NCI-H1092 (cell line): ENCODE measurements around the gene CCDC66.

Experiments used
- DNase-seq: peaks from one replicate; lab custom pipeline; 2025; lab: John Stamatoyannopoulos, UW

The CCDC66 gene

GRCh38 chr3:56622381-56622780 lies 65.4 kb downstream of the CCDC66 start:
- DNase-seq: no peak

DNA sequence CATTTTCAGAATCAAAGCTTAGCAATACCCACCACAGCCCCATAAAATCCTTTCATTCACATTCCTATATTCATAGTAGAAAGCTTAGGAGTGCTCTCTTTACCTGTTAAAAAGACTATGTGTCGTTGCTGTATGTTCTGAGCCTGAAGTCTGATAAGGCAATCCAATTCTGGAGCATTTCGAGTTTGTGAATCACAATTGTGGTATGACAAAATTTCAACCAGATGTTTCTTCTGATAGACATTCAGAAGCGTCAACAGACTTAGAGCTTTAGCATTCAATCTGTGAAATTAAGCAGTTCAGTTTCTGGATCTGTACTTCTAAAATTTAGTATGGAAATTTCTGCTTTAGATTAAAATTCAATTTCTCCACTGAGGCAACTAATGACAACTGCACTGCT lies 67.8 kb downstream of the CCDC66 start:
- no peak for DNase-seq

- no peak for DNase-seq
Observed at GRCh38 chr3:56629047-56629446, 72.1 kb downstream of the CCDC66 start.

- DNase-seq: no peak
Observed at GRCh38 chr3:56629451-56629850, 72.5 kb downstream of the CCDC66 start.

- no peak for DNase-seq
Observed at GRCh38 chr3:56630966-56631365, 74.0 kb downstream of the CCDC66 start.

- no peak for DNase-seq
Observed at GRCh38 chr3:56633181-56633580, 76.2 kb downstream of the CCDC66 start.

DNA sequence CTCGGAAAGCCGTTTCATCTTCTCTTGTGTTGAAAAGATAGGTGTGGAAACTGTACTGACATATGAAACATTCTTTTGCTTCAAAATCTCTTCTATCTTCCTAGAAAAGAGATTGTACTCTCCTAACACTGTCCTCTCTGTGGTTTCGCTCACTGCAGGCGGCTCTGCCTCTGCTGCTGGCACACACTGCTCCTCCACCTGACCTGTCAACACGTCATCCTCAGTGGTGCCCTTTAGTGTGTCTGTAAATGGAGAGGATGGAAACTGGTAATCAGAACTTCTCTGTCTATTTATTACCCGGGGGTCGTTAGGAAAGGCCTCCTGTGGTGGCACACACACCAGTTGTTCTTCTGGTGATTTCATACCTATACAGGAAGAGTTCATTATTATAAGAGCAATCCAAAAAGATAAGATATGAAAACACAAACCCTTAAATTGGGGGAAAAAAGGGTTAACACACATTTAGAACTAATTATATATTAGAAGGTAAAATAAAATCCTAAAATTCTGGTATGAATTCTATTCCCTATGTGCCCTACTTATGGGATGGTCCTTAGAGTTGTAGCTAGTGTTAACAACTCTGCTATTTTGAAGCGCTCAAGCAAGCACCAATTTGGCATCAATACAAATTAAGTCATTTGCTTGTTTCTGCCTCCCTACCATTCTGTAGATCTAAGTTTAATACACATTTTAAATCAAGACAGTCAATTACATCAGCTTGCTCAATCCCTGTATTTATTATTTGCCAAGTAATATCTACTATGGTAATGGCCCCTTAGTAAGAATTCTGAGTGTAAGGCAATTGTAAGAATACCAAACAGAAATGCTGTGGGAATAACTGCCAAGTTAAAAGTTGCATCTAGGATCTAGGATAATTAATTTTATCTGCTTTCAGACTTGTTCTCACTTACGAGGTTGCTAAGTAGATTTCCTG lies 76.9 kb downstream of the CCDC66 start:
- no peak for DNase-seq

DNA sequence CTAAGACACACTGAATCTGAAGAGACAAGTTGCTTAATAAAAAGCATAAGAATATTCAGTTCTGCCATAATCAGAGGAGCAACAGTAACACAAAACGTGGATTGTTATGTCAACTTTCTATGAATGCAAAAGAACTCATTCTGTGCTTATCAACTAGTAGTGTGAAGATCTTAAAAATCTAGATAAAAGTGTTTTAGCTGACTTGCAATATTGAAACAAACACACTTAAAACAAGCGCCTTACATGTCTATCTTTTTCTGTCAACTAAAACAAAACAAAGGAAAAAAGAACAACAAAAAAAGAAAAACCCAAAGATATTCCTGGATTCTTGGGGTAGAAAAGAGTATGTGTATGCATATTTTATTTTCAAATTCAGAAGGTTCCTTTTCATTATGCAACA lies 88.4 kb downstream of the CCDC66 start:
- DNase-seq: no peak

GRCh38 chr3:56654460-56654859 lies 97.5 kb downstream of the CCDC66 start:
- no peak for DNase-seq

- no peak for DNase-seq
Observed at GRCh38 chr3:56655709-56656108, 98.7 kb downstream of the CCDC66 start.

- no peak for DNase-seq
Observed at GRCh38 chr3:56664823-56665222, 107.8 kb downstream of the CCDC66 start.

DNA sequence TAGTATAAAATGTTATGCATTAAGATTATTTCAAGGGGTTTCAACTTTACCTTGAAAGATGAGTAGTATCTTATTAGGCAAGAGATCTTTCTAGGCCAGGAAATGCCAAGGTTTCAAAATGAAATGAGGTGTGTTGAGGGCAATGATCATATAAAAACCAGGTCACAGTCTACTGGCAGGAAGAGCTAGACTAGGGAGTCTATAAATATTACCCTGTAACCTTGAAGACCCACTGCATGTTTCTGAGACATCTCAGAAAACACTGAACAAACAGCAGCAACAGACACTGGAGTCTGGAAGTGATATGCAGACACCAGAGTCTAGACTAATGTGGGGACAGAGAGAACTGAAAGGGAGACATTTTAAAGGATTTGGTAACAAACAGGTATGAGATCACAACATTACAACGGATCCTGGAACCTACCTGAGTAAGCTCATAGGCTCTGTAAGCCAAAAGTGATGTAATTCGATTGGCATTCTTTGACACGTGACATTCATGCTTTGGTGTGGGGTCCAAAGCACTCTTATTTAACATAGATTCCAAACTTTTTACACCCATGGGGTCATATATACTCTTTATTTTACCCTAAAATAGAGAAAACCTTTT lies 111.1 kb downstream of the CCDC66 start:
- DNase-seq: no peak
